GM10847 (cell line): Measurements from ENCODE around the gene DPM3.

ENCODE experiments used
- POLR2A ChIP-seq: IDR thresholded peaks from 2 replicates; pipeline ENCODE4 v1.6.1; 2011; ENCODE audit not compliant: insufficient read length; ENCODE audit errors: extremely low read depth

DPM3 gene

DNA sequence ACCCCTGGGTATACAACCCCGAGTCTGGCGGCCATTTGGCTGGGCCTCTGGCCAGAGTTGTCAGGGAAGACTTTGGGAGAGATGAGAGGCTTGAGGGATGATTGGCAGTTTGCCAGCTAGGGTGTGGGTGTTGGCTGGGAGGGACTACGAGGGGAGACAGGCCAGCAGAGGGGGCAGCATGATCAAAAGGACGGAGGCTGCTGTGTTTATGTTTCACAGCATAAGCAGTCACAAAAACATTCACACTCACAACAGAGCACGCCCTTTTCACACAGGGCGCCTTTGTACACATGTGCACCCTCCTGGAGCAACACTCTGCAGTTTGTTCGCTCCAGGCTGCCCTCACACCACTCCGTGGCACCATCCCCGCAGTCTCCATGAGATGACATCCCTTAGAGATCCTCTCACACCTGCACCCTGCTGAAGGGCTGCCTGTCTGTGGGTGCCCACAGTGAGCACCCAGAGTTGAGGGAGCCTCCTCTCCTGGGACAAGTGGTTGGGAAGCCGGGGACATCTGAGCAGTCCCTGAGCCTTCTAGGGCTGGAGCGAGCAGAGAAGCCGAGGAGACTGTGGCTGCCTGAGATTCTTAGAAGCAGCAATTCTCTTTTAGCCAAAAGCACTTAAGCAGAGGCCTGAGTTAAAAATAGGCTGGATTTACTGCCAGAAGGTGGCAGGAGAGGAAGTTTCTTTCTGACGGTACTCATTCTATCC lies 46.3 kb downstream of the DPM3 start:
- no peak for TF ChIP-seq POLR2A

DNA sequence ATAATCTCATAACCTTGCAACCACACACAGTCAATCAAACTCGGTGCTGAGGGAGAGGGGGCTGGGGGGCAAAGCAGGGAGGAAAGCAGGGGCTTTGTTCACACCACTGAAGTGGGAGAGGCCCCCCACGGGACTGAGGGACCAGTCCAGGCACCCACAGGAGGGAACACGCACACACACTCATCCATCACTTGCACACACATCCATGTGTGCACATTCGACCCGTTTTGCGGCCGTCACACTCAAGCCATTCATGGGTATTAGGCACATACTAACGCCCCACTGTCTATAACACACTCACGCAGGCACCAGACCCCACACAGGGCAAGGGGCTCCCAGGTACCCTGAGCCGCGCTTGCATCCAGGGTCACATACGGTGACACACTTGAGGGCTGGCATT lies 47.7 kb downstream of the DPM3 start:
- no peak for TF ChIP-seq POLR2A

DNA sequence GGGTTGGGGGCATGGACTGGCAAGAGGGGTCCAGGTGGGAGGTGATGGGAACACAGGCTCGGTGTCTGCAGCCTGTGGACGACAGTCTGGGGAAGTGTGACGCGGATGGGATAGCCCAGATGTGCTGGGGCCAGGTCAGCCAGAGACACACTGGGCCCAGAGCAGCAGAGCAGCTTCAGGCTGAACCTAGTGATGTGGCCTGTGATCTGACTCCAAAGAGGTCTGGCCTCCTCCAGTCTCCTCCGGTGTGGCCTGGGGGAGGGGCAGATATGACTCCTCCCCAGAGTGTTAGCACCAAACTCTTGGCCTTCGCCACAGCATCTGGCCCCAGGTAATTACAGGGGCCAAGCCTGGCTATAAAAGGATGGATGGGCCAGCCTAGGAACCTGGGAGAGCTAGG lies 48.2 kb downstream of the DPM3 start:
- TF ChIP-seq POLR2A, result no peak

DNA sequence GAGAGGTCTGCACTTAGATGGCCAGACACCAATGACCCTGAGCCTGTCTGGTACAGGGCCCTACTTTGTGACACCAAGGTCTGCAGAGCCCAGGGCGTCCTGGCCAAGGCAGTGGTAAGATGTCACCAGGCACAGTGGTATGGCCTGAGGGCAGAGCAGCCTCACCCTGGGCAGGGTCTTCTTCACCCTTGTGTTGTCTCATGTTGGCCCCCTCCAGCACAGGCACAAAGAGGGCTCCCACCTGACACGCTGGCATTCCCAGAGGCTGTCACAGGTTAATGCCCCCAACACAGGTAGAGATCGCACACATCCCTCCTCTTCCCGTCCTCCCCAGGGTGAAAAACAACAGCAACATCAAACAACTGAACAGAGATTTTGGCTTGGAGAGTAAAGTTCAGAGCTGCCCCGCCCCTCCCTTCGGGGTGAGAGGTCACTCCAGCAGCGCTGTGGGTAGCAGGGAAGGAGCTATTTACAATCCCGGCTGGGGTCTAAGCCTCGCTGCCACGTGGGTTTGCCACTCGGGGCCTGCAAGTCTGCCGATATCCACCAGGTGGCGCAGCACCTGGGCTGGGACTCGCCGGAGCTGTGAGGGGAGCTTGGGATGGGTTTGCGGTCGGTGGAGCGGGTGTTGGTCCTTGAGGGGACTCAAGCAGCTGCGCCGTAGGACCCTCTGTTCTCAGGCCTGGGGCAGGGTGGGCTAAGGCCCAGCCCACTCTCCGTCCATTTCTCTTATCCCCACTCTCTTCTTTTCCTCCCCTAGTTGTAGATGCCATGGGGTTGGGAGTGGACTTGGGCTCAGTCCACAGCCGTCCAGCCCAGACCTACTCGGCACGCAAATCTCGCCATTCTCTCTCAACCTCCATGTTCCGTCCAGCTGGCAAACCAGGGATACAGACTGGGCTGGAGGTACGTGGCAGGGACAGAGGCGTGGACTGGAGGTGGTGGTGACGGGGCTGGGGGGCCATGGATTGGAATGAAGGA lies 49.0 kb downstream of the DPM3 start:
- no peak for TF ChIP-seq POLR2A
